CD4-positive, alpha-beta T cell treated with Interleukin-17A for 1 hour (primary cell): ENCODE measurements around the gene MACROD2.

ENCODE experiments used
- DNase-seq: peaks from one replicate; pipeline ENCODE4 v3.0.0-alpha.2; 2020

MACROD2 gene

DNA sequence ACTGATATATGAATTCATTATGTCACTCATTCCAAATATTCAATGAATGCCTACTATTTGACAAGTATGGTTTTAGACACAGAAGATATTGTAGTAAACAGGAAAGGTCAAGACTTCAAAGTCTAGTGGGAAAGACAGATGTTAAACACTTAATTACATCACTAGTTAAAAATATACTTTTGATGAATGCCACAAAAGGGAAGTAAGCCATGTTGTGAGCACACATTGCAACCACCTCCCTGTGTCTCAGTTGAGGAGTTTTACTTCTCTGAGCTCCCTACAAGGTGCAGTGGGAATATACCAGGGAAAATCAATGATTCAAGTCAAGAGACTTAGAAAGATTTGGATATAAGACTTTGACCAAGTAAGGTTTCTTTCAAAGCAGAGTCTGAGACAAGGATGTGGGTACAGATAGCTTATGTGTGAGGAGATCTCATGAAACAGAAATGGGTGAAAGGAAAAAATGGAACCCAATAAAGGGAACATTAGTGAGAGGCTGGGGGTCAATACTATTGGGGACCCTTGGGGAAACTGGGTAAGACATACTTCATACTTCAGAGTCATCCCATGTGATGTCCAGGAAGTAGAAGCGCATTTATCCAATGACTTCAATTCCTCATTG is 2074.2 kb downstream of the MACROD2 start:
- no peak for DNase-seq

GRCh38 chr20:16072220-16072619 is 2076.9 kb downstream of the MACROD2 start:
- DNase-seq: no peak

- DNase-seq: no peak
Measured at GRCh38 chr20:16078172-16078898, 2083.0 kb downstream of the MACROD2 start.

DNA sequence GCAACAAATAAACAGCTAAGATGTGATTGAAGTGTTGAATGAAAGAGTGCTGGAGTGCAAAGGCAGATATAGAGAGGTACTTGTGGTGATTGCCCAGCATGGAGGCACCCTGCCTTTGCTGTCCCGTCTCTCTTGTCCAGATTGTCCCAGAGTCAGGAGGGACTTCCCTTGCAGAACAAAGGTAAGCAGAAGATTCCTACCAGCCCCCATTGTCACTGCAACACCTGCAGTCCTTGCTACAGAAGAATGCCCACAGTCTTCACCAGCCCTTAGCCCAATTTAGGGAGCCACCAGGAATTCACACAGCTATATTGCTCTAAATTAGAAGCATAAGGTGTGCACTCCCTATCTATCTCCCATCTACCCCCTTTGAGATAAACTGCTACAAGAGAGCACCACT is 2086.1 kb downstream of the MACROD2 start:
- no peak for DNase-seq

- DNase-seq: no peak
Measured at GRCh38 chr20:16082051-16082550, 2086.8 kb downstream of the MACROD2 start.

- no peak for DNase-seq
Measured at GRCh38 chr20:16083639-16084280, 2088.4 kb downstream of the MACROD2 start.

GRCh38 chr20:16095226-16095625 is 2099.9 kb downstream of the MACROD2 start:
- no peak for DNase-seq

DNA sequence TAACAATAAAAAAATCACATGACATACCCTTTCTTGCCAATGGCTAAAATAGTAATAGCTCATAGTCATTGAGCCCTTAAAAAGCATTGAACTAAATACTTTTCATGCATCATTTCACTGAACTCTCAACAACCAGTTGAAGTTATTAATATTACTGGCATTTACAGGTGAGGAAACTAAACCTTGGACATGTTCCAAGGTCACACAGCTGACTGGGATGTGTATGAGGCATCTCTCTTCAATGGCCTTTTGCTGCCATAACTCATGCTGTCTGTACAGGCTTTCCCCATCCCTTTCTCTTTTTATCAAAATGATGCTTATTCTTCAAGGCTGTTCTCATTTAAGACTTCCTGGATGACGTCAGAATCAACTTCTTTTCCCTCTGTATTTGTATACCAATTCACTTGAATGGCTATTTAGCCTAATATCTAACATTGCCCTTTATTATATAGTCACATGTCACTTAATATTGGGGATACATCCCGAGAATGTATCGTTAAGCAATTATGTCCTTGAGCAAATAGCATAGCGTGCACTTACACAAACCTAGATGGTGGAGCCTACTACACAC is 2101.5 kb downstream of the MACROD2 start:
- no peak for DNase-seq

DNA sequence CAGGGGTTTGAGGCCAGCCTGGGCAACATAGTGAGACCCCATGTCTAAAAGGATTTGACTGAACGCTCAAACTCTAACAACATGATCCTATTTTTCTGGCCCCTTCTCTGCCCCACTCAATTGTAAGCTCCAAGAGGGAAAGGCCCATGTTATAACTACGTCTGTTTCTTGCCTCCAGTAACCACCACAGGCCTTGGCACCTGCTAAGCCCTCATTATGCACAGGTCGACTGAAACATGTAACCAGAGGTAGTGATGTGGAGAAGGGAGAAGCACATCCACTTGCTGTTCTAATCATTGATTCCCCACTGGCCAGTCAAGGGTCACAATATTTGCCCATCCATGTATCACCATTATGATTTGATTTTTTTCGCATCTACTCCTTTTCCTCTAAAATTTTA is 2102.5 kb downstream of the MACROD2 start:
- no peak for DNase-seq

DNA sequence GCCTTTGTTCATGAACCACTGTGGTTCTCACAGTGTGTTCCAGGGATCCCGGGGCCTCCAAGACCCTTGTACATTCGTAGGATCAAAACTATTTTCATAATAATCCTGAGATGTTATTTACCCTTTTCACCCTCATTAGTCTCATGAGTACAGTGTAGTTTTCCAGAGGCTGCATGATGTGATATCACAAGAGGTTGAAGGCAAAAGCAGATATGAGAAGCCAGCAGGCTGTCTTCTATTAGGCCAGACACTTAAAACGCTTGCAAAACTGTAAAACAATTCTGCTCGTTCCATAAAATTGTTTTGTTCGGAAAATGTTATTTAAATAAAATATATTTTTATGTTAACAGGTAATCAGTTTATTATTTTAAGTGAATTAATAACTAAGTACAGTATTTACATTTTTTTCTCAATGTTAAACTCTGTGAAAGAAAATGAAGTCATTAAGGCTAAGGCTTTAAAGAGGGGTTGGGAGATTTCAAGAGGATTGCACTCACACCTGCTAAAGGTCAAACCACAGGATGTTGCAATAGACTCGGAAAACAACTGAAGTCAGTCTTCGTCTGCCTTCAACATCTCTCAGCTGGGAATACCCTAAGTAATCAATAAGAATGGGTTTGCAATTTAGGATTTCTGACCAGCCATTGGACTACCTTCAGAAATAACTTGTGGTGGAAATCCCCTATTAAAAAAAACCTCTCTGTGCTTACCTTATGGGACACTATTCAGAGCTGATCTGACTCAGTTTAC is 2103.7 kb downstream of the MACROD2 start:
- no peak for DNase-seq

DNA sequence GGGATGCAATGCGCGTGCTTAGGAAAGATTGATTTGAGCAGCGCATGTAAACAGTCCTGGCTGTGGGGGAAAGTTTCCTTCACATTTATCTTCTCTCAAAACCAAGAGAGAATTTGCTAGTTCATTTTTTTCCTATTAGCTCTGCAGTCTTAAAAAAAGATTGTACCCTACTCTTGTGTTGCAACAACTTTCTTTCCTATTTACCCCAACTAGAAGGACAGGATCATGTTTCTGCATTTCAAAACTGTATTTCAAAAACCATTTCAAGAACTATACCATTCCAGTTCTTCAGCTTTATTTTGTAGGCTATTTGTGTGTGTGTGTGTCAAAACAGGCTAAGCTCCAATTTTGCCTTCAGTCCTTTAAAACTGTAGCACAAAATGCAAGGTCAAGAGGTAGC is 2104.8 kb downstream of the MACROD2 start:
- no peak for DNase-seq

DNA sequence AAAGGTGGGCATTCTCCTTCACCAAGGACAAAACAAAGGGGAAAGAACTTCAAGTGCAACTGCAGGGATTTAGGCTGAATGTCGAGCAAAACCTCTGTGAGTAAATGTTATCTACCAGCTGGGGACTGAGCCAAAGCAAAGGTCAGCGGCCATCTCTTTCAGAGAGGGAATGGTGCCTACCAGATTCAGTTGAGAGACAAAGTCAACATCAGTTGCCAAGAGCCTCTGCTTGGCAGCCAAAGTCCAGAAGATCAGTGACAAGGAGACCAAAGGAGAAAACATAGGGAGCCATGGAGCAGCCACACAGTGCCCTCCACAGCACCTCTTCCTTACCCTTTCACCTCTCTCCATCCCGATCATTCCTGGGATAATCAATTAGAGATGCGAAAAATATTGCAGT is 2105.5 kb downstream of the MACROD2 start:
- DNase-seq: no peak
